NCI-H187 treated with DMSO at 0.1 percent for 48 hours (cell line): ENCODE results near the gene GRB10.

Experiments
- DNase-seq: peaks from one replicate; lab custom pipeline; 2025; lab: John Stamatoyannopoulos, UW

GRB10 gene

DNA sequence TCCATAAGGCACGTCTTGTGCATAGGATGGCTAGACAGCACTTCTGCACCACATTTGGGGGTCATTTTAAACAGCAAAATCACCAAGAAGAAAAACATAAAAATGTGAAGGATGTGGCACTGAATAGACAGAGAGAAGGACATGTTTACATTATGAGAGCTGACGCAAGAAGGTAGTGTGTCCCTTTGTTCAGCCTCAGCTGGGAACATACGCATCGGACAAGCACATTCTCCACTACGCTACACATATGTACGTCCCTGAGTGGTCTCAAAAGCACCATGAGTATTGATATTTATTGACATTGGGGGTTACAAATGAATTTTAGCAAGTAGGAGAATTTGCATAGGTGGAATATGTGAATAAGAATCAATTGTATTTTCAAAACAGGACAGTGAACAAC lies 237.7 kb downstream of the GRB10 start:
- no peak for DNase-seq

DNA sequence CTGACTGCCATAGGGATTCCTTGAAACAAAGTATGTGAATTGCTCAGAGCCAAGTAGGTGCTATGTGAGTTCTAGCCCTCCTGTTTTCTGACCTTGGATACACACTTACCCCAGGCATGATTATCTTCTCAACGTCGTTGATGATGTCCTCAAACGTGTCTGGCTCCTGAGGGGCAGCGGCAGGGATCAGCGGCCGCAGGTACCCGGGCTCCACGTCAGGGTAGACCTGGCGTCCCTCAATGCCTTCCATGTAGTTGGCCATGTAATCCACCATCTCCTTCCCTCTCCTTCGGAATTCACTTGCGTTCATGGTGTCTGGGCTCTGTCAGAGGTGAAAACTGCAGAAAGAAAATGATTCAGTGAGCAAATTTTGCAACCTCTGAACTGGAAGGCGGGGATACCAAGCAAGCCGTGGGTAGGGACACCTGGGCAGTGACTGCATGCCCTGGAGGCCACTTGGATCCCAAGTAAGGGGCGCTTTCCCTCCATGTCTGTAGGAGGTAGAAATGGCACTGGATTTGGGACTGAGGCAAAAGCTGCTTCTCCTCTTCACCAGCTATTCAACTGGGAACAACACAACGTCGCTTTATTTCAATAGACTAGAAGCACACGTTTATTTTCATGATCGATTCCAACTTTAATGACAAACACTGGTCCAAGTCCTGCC lies 238.8 kb downstream of the GRB10 start:
- no peak for DNase-seq

DNA sequence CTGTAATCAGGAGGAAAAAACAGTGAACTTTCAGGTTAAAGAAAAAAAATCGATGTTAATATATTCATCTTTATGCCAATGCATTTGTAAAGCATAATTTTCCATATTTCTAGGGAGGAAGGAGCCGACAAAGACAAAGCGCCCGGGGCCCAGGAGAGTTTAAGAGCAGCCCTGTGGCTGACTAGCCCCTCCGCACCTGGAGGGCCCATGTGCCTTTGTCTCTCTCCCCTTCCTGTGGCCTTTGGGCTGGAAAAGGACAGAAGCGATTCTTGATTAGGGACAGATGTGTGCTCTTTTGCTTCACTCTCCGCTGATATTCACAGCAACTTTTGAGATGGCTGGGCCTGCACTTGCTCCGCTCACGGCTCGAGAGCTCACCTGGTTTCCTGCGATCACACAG lies 240.6 kb downstream of the GRB10 start:
- no peak for DNase-seq

DNA sequence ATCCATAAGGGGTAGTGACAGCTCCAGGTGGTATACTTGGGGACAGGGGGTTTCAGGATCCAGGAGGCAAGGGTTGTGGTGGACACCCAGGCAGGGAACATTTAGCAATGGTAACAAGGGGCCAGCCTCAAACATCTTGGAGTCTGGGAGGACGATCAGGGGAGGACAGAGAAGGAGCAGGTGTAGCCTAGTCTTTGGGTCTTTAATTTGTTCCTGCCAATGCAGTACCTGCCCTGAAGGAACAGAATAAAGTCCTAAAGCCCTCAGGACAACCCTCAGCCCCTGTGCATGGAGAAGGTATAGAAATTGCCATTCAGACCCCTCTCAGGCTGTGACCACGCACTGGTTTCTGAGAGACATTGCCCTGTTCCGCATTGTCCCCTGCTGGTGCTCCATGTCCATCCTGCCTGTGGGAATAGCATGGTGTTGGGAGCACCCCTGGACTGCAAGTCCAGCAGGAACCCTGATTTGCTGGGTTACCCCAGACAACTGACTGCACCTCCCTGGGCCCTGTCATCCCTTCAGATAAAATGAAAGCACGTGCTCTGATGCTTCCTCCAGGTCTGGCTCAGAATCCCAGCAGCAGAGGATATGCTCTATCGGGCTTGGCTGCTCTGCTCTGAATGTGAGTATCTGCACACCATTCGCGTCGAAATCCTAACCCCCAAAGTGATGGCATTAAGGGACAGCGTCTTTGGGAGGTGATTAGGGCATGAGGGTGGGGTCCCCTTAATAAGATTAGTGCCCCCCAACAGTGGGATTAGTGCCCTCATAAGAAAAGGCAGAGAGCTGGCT lies 241.7 kb downstream of the GRB10 start:
- DNase-seq: no peak
